Loucy (cell line): Measurements from ENCODE around the gene CKS1B.
A peak's percentile ranks its signal among the peaks of the same experiment; 100 is the strongest.

ENCODE experiments used
- H2AFZ ChIP-seq: fragments of 200-600 bp; sonication (generic); 2 replicates; pipeline ENCODE4 v1.6.0; 2016; ENCODE audit warnings: antibody characterized with exemption, mild to moderate bottlenecking, low read length, moderate library complexity
- H3F3A ChIP-seq: fragments of 200-600 bp; 2 replicates; pipeline ENCODE4 v1.6.0; 2016; ENCODE audit warnings: antibody characterized with exemption, low read depth, mild to moderate bottlenecking
- H3K27me3 ChIP-seq: fragments of 200-600 bp; sonication (generic); 2 replicates; pipeline ENCODE4 v1.6.1; 2014; ENCODE audit warnings: low read length, mild to moderate bottlenecking; ENCODE audit not compliant: insufficient read depth, poor library complexity, severe bottlenecking
- H3K36me3 ChIP-seq: fragments of 200-600 bp; sonication (generic); 2 replicates; pipeline ENCODE4 v1.6.1; 2016; ENCODE audit warnings: low read length; ENCODE audit not compliant: insufficient read depth
- H3K4me1 ChIP-seq: fragments of 200-600 bp; sonication (generic); 2 replicates; pipeline ENCODE4 v1.5.1; 2014; ENCODE audit warnings: low read length, mild to moderate bottlenecking; ENCODE audit not compliant: insufficient read depth, poor library complexity, severe bottlenecking
- H3K4me2 ChIP-seq: fragments of 200-600 bp; sonication (generic); 2 replicates; pipeline ENCODE4 v1.6.0; 2014; ENCODE audit warnings: antibody characterized with exemption, low read length, low read depth, mild to moderate bottlenecking; ENCODE audit not compliant: poor library complexity, severe bottlenecking
- H3K4me3 ChIP-seq: fragments of 200-600 bp; sonication (generic); 2 replicates; pipeline ENCODE4 v1.5.1; 2014; ENCODE audit warnings: low read length, mild to moderate bottlenecking, mixed read lengths; ENCODE audit not compliant: poor library complexity, severe bottlenecking
- H3K79me2 ChIP-seq: fragments of 200-600 bp; sonication (generic); 2 replicates; pipeline ENCODE4 v1.6.1; 2014; ENCODE audit warnings: low read length; ENCODE audit not compliant: insufficient read depth
- H3K9ac ChIP-seq: fragments of 200-600 bp; sonication (generic); 2 replicates; pipeline ENCODE4 v1.6.0; 2014; ENCODE audit warnings: mild to moderate bottlenecking, low read depth, low read length, moderate library complexity; ENCODE audit not compliant: poor library complexity, severe bottlenecking
- H3K9me2 ChIP-seq: fragments of 200-600 bp; sonication (generic); replicated peaks from 2 replicates; pipeline ENCODE4 v1.6.1; 2016; ENCODE audit warnings: low read depth, low read length, mixed read lengths
- H3K9me3 ChIP-seq: fragments of 200-600 bp; sonication (generic); 2 replicates; pipeline ENCODE4 v1.6.1; 2014; ENCODE audit warnings: mild to moderate bottlenecking, antibody characterized with exemption, low read length, low read depth; ENCODE audit not compliant: insufficient read depth
- H4K20me1 ChIP-seq: fragments of 200-600 bp; sonication (generic); 2 replicates; pipeline ENCODE4 v1.6.0; 2014; ENCODE audit warnings: antibody characterized with exemption, low read length, mild to moderate bottlenecking; ENCODE audit not compliant: insufficient read depth, poor library complexity, severe bottlenecking
- CTCF ChIP-seq: fragments of 200-600 bp; sonication (generic); conservative IDR thresholded peaks from 2 replicates; pipeline ENCODE4 v1.5.1; 2014; ENCODE audit warnings: mild to moderate bottlenecking, antibody characterized with exemption, low read length
- EZH2phosphoT487 ChIP-seq: fragments of 200-600 bp; IDR thresholded peaks from 2 replicates; pipeline ENCODE4 v1.6.1; 2018; ENCODE audit warnings: antibody characterized with exemption, mild to moderate bottlenecking, moderate library complexity, borderline replicate concordance

CKS1B gene

GRCh38 chr1:154969860-154970452 is 4.5 kb upstream of the CKS1B start:
- TF ChIP-seq EZH2phosphoT487 (no peak), CTCF (no peak)
- peaks cover 37% of the 10 kb centered on the region for H3K4me1 ChIP-seq
- no peaks in the 10 kb centered on the region for H3K27me3 ChIP-seq
- peak overlapping the region; percentile 70 for H3K4me2 ChIP-seq
- H3K9me2 ChIP-seq, result no peaks in the 10 kb centered on the region
- peaks cover 3% of the 10 kb centered on the region; the same call in 1 of the 2 replicates for H3F3A ChIP-seq
- peaks cover 52% of the 10 kb centered on the region for H3K79me2 ChIP-seq
- H4K20me1 ChIP-seq, result peaks cover 13% of the 10 kb centered on the region
- peaks cover 29% of the 10 kb centered on the region; the same call in 1 of the 2 replicates for H3K36me3 ChIP-seq
- peak overlapping the region; percentile 63 for H3K4me3 ChIP-seq
- no peak overlapping the region for H2AFZ ChIP-seq
- H3K9ac ChIP-seq, result peak overlapping the region; percentile 52
- no peaks in the 10 kb centered on the region for H3K9me3 ChIP-seq

GRCh38 chr1:154970631-154971340 is 3.7 kb upstream of the CKS1B start, which contains the start of gene SHC1:
Gene SHC1, minus strand, starts transcription at chr1:154970747. Its CDS starts 221 bp downstream, at chr1:154970526.
- peak within 1 kb of the TSS; percentile 70 for H3K4me2 ChIP-seq
- peaks cover 60% of the 10 kb centered on the region for H3K79me2 ChIP-seq
- H4K20me1 ChIP-seq, result peaks cover 15% of the 10 kb centered on the region
- no peaks in the 10 kb centered on the region for H3K27me3 ChIP-seq
- H3K9me2 ChIP-seq, result no peaks in the 10 kb centered on the region
- H3K9ac ChIP-seq, result peak within 1 kb of the TSS; percentile 52
- H3F3A ChIP-seq, result peaks cover 3% of the 10 kb centered on the region; the same call in 1 of the 2 replicates
- peak within 1 kb of the TSS; percentile 63 for H3K4me3 ChIP-seq
- peaks cover 23% of the 10 kb centered on the region; the same call in 1 of the 2 replicates for H3K36me3 ChIP-seq
- TF ChIP-seq EZH2phosphoT487 (no peak), CTCF (no peak)
- no peak within 1 kb of the TSS for H2AFZ ChIP-seq
- peaks cover 37% of the 10 kb centered on the region for H3K4me1 ChIP-seq
- H3K9me3 ChIP-seq, result no peaks in the 10 kb centered on the region

GRCh38 chr1:154971341-154971998 is 3.0 kb upstream of the CKS1B start:
- peak overlapping the region; percentile 52 for H3K9ac ChIP-seq
- H3K36me3 ChIP-seq, result peaks cover 17% of the 10 kb centered on the region; the same call in 1 of the 2 replicates
- H3K4me1 ChIP-seq, result peaks cover 40% of the 10 kb centered on the region
- H3K79me2 ChIP-seq, result peaks cover 67% of the 10 kb centered on the region
- H3K9me3 ChIP-seq, result no peaks in the 10 kb centered on the region
- H3K27me3 ChIP-seq, result no peaks in the 10 kb centered on the region
- H4K20me1 ChIP-seq, result peaks cover 22% of the 10 kb centered on the region
- no peak overlapping the region for H2AFZ ChIP-seq
- peak overlapping the region; percentile 63 for H3K4me3 ChIP-seq
- no peak for TF ChIP-seq CTCF
- no peak for TF ChIP-seq EZH2phosphoT487
- H3K9me2 ChIP-seq, result no peaks in the 10 kb centered on the region
- peak overlapping the region; percentile 70 for H3K4me2 ChIP-seq
- peaks cover 3% of the 10 kb centered on the region; the same call in 1 of the 2 replicates for H3F3A ChIP-seq
